OCI-LY7 (cell line): Measurements from ENCODE around the gene FAM187B. TPM values are rescaled to one million over a fixed set of nuclear protein-coding genes. Genes with fewer than 3 reads are reported as not detected.

Experiments used
- BruUV-seq: library from RNA; stranded (reverse); fragments of 400-500 nt; replicated peaks from 2 replicates; lab custom pipeline; 2021; lab: Mats Ljungman, UMichigan
- CTCF ChIA-PET: fragments of 300-600 bp; sonication (Branson Sonifier 250); formaldehyde crosslinking; loops from one replicate; lab custom pipeline; 2022; ENCODE audit warnings: antibody characterized with exemption; ENCODE audit not compliant: unreplicated experiment; lab: Charles Lee
- POLR2A ChIA-PET: fragments of 300-600 bp; sonication (Branson Sonifier 250); formaldehyde crosslinking; loops from one replicate; lab custom pipeline; 2022; ENCODE audit warnings: antibody characterized with exemption; lab: Charles Lee
- DNase-seq: peaks from one replicate; pipeline ENCODE4 v3.0.0-alpha.2; 2015; ENCODE audit warnings: low spot score
- H2AFZ ChIP-seq: fragments of 200-600 bp; sonication (generic), shearing (Covaris generic); 2 replicates; pipeline ENCODE4 v1.6.1; 2014; ENCODE audit warnings: mild to moderate bottlenecking, antibody characterized with exemption, low read length, moderate library complexity
- H3K27ac ChIP-seq: fragments of 200-600 bp; sonication (generic); 2 replicates; pipeline ENCODE4 v1.5.1; 2014; ENCODE audit warnings: mixed run types, low read depth, mild to moderate bottlenecking, moderate library complexity, low read length, inconsistent platforms; ENCODE audit not compliant: poor library complexity, severe bottlenecking
- H3K36me3 ChIP-seq: fragments of 200-600 bp; sonication (generic); 2 replicates; pipeline ENCODE4 v1.6.1; 2014; ENCODE audit warnings: mild to moderate bottlenecking, antibody characterized with exemption, low read length, moderate library complexity, mixed read lengths; ENCODE audit not compliant: insufficient read depth
- H3K4me1 ChIP-seq: fragments of 200-600 bp; sonication (generic); 2 replicates; pipeline ENCODE4 v1.5.1; 2014; ENCODE audit warnings: mild to moderate bottlenecking, low read length; ENCODE audit not compliant: insufficient read depth, poor library complexity, severe bottlenecking
- H3K4me2 ChIP-seq: fragments of 200-600 bp; sonication (generic); 2 replicates; pipeline ENCODE4 v1.6.1; 2014; ENCODE audit warnings: mild to moderate bottlenecking, low read length
- H3K4me3 ChIP-seq: fragments of 200-600 bp; sonication (generic); 2 replicates; pipeline ENCODE4 v1.5.1; 2014; ENCODE audit warnings: mild to moderate bottlenecking, low read depth, low read length; ENCODE audit not compliant: poor library complexity, severe bottlenecking
- H3K79me2 ChIP-seq: fragments of 200-600 bp; sonication (generic); 2 replicates; pipeline ENCODE4 v1.6.1; 2016; ENCODE audit warnings: low read depth, mild to moderate bottlenecking, low read length, moderate library complexity, mixed read lengths; ENCODE audit not compliant: insufficient read depth
- H3K9me2 ChIP-seq: fragments of 200-600 bp; sonication (generic); 2 replicates; pipeline ENCODE4 v1.6.1; 2016; ENCODE audit warnings: mild to moderate bottlenecking, low read length, mixed read lengths; ENCODE audit not compliant: insufficient read depth
- H3K9me3 ChIP-seq: fragments of 200-600 bp; sonication (generic); 2 replicates; pipeline ENCODE4 v1.6.1; 2014; ENCODE audit warnings: mild to moderate bottlenecking, mixed run types, low read length, mixed read lengths
- H4K20me1 ChIP-seq: fragments of 200-600 bp; sonication (generic); 2 replicates; pipeline ENCODE4 v1.6.1; 2014; ENCODE audit warnings: mild to moderate bottlenecking, antibody characterized with exemption, low read length, moderate library complexity, mixed read lengths; ENCODE audit not compliant: insufficient read depth
- CTCF ChIP-seq: fragments of 200-600 bp; sonication (generic); conservative IDR thresholded peaks from 2 replicates; pipeline ENCODE4 v1.5.1; 2014; ENCODE audit warnings: mild to moderate bottlenecking, antibody characterized with exemption, low read length, moderate library complexity, mixed read lengths
- EZH2phosphoT487 ChIP-seq: fragments of 200-600 bp; sonication (generic); IDR thresholded peaks from 2 replicates; pipeline ENCODE4 v1.6.1; 2018; ENCODE audit warnings: low read depth, borderline replicate concordance, mild to moderate bottlenecking, mixed run types, antibody characterized with exemption, low read length, moderate library complexity, mixed read lengths
- intact Hi-C: fragments of 100-400 bp; cut with micrococcal nuclease; formaldehyde crosslinking; loops from one replicate; pipeline ENCODE4 v1.10.0; 2022; ENCODE audit not compliant: unreplicated experiment
- total RNA-seq, 2 experiments: library from RNA; depleted of rRNA in 1 of 2; stranded (reverse); fragments of >200 nt in 1 of 2; shearing (Covaris generic) in 1 of 2; gene quantifications; 2 replicates each; pipeline ENCODE4 v1.2.3, GENCODE V29; 2014 to 2022

The FAM187B gene
- total RNA-seq, 2 experiments from 2014 or later: not detected

GRCh38 chr19:35194012-35194984, 34.2 kb downstream of the FAM187B start:
- Histone ChIP-seq H4K20me1 (no peaks in the 10 kb centered on the region), H3K4me2 (no peak overlapping the region), H3K79me2 (no peaks in the 10 kb centered on the region), H3K9me3 (peaks cover 17% of the 10 kb centered on the region), H3K4me1 (no peaks in the 10 kb centered on the region), H3K4me3 (no peak overlapping the region), H3K9me2 (no peaks in the 10 kb centered on the region), H2AFZ (no peak overlapping the region), H3K36me3 (no peaks in the 10 kb centered on the region; the same call in 1 of the 2 replicates), H3K27ac (no peak overlapping the region)
- intact Hi-C loops: no loop called here
- peak; percentile 29 for DNase-seq
- POLR2A ChIA-PET: interaction anchor here (0.5 to 0.6 kb wide), 2 partner anchors 53 to 183 kb away, joined by 3 to 6 read pairs; no protein-coding TSS in a partner anchor
- CTCF ChIA-PET: interaction anchor here (0.6 kb wide), 1 partner anchor 53 kb away, joined by 12 read pairs; no protein-coding TSS in a partner anchor
- no TSS peak for BruUV-seq
- TF ChIP-seq EZH2phosphoT487 (no peak), CTCF (peak; percentile 38; the same call in 1 of the 2 replicates)

GRCh38 chr19:35184884-35185283, 43.7 kb downstream of the FAM187B start:
- BruUV-seq: no TSS peak
- Histone ChIP-seq H3K9me2 (no peaks in the 10 kb centered on the region), H3K4me2 (no peak overlapping the region), H2AFZ (no peak overlapping the region), H3K79me2 (no peaks in the 10 kb centered on the region), H4K20me1 (no peaks in the 10 kb centered on the region), H3K27ac (no peak overlapping the region), H3K9me3 (peaks cover 5% of the 10 kb centered on the region), H3K4me1 (no peaks in the 10 kb centered on the region), H3K36me3 (no peaks in the 10 kb centered on the region), H3K4me3 (no peak overlapping the region)
- intact Hi-C loops: no loop called here
- ChIA-PET CTCF (no interaction called here), POLR2A (no interaction called here)
- no peak for DNase-seq
- TF ChIP-seq CTCF: no peak
- TF ChIP-seq EZH2phosphoT487: no peak

- no peak overlapping the region for H3K4me2 ChIP-seq
- POLR2A ChIA-PET: no interaction called here
- TF ChIP-seq CTCF (no peak), EZH2phosphoT487 (no peak)
Observed at GRCh38 chr19:35184267-35184666, 44.3 kb downstream of the FAM187B start.

More at GRCh38 chr19:35184267-35184666, 44.3 kb downstream of the FAM187B start:
- Histone ChIP-seq H4K20me1 (no peaks in the 10 kb centered on the region), H3K4me1 (no peaks in the 10 kb centered on the region), H3K9me2 (no peaks in the 10 kb centered on the region), H3K27ac (no peak overlapping the region), H3K9me3 (peaks cover 5% of the 10 kb centered on the region), H2AFZ (no peak overlapping the region), H3K36me3 (no peaks in the 10 kb centered on the region), H3K79me2 (no peaks in the 10 kb centered on the region), H3K4me3 (no peak overlapping the region)
- intact Hi-C loops: no loop called here
- CTCF ChIA-PET: no interaction called here
- no TSS peak for BruUV-seq
- DNase-seq: no peak
